Measurements from ENCODE around the gene EIF4EBP3. TPM values are rescaled to one million over a fixed set of nuclear protein-coding genes. Genes with fewer than 3 reads are reported as not detected.
A peak's percentile ranks its signal among the peaks of the same experiment; 100 is the strongest.

The EIF4EBP3 gene
- 10 to 100 TPM in 1 of 2 donors, 1 to 10 TPM in 1; 8.5 to 11.0 TPM for total RNA-seq
- long read RNA-seq, donor 1, result 0 reads
- long read RNA-seq, donor 2, partial matches to known transcripts, result 0 of 2 reads
- long read RNA-seq, donor 2, other reads (novel, unspliced or antisense), result 0 of 2 reads

DNA sequence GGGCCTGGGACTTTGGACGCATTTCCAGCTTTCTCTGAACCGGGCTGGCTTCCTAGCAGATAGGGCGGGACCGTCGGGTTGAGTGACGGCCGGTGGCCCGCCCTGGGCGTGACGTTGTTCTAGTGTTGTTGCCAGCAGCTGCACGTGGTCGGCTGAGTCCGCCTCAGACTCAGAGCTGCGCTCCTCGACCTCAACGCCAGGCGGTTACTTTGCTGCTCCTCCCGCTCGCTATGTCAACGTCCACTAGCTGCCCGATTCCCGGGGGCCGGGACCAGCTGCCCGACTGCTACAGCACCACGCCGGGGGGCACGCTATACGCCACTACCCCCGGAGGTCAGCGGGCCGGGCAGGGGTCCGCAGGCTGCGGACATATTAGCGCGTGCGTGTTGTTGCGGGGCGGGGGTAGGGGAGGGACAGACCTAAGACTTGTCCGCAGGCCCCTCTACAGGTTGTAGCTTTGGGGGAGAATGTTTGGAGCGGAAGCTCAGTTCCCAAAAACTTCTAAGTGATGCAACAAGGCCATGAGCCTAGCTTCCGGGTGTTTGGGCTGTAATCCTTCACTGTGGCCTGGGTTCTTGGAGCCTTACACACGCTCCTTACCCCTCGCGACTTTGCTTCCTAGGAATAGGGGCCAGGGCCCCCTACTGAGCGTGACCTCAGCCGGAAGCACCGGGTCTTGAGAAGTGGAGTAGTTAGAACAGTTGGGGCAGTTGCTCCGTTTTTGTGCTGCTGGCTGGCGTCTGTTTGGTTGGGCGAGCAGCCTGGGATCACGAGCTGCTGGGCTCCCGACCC lies at the start of gene EIF4EBP3:
Gene EIF4EBP3 (plus strand): TSS at position 155 of the 792 bp plus-strand sequence. CDS start 76 bp downstream, at position 231.
- intact Hi-C loops (cut with DNase I), result loop anchor here in 1 of 2 donors (5.0 kb wide), 1 partner anchor 95 kb away; no protein-coding TSS in a partner anchor
- DNase-seq (ENCODE audit: low spot score), result peak; percentile 99

GRCh38 chr5:140497897-140498296 lies 49.6 kb upstream of the EIF4EBP3 start:
- intact Hi-C loops (cut with DNase I), result no loop called here
- DNase-seq (ENCODE audit: low spot score), result no peak

- intact Hi-C loops (cut with DNase I), result no loop called here
- DNase-seq (ENCODE audit: low spot score), result no peak
Measured at GRCh38 chr5:140498591-140498990, 48.9 kb upstream of the EIF4EBP3 start.

- intact Hi-C loops (cut with DNase I), result no loop called here
- DNase-seq (ENCODE audit: low spot score), result no peak
Measured at GRCh38 chr5:140502834-140503233, 44.6 kb upstream of the EIF4EBP3 start.

GRCh38 chr5:140509898-140510297 lies 37.6 kb upstream of the EIF4EBP3 start:
- intact Hi-C loops (cut with DNase I), result no loop called here
- DNase-seq (ENCODE audit: low spot score), result no peak

DNA sequence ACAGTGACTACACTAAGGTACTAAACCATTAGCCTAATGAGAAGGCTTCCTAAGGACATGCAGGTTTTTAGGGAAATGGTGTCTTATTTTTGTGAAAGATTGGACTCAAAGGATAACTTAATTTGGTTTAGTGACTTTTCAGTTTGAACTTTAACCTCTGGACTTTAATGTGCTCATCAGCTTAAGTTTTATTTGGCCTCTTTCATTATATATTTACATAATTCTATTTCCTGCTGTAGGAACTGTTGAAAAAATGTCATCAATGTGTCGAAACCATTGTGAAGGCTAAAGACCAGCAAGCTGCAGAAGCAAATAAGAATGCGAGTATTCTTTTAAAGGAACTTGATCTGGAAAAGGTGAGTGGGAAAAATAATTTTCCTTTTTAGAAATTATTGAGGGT lies 34.3 kb upstream of the EIF4EBP3 start:
- intact Hi-C loops (cut with DNase I), result no loop called here
- DNase-seq (ENCODE audit: low spot score), result no peak

DNA sequence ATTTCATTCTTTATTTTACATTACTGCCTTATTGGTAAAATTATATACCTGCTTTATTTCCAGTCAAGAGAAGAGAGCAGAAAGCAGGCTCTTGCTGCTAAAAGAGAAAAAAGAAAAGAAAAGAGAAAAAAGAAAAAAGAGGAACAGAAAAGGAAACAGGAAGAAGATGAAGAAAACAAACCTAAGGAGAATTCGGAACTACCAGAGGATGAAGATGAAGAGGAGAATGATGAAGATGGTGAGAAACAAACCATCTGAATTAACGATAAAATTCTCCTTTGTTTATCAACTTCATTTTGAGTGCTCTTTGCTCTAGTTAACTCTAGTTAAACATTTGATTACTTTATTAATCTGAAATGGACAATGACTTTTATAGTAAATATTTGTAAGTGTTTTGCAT lies 23.5 kb upstream of the EIF4EBP3 start:
- intact Hi-C loops (cut with DNase I), result no loop called here
- DNase-seq (ENCODE audit: low spot score), result no peak

DNA sequence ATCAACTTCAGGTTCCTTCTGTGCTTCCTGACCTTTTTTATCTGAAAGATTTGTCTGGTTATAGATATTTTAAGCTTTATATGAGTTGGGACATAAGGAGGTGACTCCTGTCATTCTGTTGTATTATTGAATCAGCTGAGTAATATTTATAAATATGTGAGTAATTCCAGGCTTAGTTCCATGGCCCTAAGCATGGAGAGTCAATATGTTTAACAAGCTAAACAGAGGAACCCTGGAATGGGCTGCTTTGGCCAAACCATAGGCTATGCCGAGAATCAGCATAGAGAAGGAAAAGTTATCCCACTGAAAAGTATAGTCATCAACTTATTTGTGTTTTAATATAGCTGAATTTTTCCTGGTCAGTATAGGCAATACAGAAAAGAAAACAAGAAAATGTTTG lies 7.2 kb upstream of the EIF4EBP3 start:
- intact Hi-C loops (cut with DNase I), result no loop called here
- no peak for DNase-seq (ENCODE audit: low spot score)

GRCh38 chr5:140542972-140543371 lies 4.5 kb upstream of the EIF4EBP3 start:
- intact Hi-C loops (cut with DNase I), result no loop called here
- no peak for DNase-seq (ENCODE audit: low spot score)

DNA sequence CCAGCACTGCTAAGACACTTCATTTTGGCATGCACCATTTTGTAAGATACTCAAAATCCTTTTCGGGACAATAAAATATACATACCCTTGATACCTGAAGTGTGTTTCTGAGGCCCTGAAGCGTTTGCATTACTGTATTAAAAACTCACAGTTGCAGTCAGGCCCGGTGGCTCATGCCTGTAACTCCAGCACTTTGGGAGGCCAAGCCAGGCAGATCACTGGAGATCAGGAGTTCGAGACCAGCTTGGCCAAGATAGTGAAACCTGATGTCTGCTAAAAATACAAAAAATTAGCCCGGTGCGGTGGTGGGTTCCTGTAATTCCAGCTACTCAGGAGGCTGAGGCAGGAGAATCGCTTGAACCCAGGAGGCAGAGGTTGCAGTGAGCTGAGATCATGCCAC lies 2.5 kb upstream of the EIF4EBP3 start:
- intact Hi-C loops (cut with DNase I), result loop anchor here in 1 of 2 donors (5.0 kb wide), 1 partner anchor 97 kb away; no protein-coding TSS in a partner anchor
- no peak for DNase-seq (ENCODE audit: low spot score)

DNA sequence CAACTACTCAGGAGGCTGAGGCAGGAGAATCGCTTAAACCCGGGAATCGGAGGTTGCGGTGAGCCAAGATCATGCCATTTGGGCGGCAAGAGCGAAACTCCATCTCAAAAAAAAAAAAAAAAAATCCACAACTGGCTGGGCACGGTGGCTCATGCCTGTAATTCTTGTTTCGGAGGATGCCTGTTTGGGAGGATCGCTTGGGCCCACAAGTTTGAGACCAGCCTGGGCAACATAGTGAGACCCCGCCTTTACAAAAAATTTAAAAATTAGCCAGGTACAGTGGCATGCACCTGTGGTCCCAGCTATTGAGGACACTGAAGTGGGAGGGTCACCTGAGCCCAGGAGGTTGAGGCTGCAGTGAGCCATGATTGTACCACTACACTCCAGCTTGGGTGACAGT lies 1.9 kb upstream of the EIF4EBP3 start:
- no peak for DNase-seq (ENCODE audit: low spot score)
- intact Hi-C loops (cut with DNase I), result loop anchor here in 1 of 2 donors (5.0 kb wide), 1 partner anchor 97 kb away; no protein-coding TSS in a partner anchor

DNA sequence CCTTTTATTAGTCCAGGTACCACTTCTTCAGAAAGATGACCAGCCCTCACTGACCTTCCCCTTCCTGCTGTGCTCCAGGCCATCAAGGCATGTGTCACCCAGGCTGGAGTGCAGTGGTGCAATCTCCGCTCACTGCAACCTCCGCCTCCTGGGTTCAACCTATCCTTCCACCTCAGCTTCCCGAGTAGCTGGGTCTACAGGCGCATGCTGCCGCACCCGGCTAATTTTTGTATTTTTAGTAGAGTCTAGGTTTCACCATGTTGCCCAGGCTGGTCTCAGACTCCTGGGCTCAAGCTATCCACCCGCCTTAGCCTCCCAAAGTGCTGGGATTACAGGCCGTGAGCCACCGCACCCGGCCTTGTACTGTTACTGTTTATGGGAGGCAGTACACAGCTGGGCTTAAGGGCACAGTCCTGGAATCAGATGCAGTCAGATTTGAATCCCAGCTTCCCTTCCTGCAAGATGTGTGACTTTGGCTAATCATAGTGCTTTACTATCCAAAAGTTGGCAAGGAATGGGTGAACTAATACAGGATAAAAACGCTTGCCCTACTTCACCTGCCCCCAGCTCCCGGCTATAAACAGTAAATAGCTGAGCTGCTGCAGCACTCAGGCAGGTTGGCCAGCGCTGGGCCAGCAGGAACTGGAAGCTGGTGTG lies 483 bp upstream of the EIF4EBP3 start:
- DNase-seq (ENCODE audit: low spot score), result peak; percentile 69
- intact Hi-C loops (cut with DNase I), result loop anchor here in 1 of 2 donors (5.0 kb wide), 1 partner anchor 95 kb away; no protein-coding TSS in a partner anchor

- intact Hi-C loops (cut with DNase I), result loop anchor here in 1 of 2 donors (5.0 kb wide), 1 partner anchor 94 kb away; no protein-coding TSS in a partner anchor
- DNase-seq (ENCODE audit: low spot score), result no peak
Measured at GRCh38 chr5:140548300-140548688, 832 bp downstream of the EIF4EBP3 start.

- intact Hi-C loops (cut with DNase I), result loop anchor here in 1 of 2 donors (5.0 kb wide), 1 partner anchor 94 kb away; no protein-coding TSS in a partner anchor
- DNase-seq (ENCODE audit: low spot score), result peak; percentile 43
Measured at GRCh38 chr5:140548791-140549190, 1.3 kb downstream of the EIF4EBP3 start.

DNA sequence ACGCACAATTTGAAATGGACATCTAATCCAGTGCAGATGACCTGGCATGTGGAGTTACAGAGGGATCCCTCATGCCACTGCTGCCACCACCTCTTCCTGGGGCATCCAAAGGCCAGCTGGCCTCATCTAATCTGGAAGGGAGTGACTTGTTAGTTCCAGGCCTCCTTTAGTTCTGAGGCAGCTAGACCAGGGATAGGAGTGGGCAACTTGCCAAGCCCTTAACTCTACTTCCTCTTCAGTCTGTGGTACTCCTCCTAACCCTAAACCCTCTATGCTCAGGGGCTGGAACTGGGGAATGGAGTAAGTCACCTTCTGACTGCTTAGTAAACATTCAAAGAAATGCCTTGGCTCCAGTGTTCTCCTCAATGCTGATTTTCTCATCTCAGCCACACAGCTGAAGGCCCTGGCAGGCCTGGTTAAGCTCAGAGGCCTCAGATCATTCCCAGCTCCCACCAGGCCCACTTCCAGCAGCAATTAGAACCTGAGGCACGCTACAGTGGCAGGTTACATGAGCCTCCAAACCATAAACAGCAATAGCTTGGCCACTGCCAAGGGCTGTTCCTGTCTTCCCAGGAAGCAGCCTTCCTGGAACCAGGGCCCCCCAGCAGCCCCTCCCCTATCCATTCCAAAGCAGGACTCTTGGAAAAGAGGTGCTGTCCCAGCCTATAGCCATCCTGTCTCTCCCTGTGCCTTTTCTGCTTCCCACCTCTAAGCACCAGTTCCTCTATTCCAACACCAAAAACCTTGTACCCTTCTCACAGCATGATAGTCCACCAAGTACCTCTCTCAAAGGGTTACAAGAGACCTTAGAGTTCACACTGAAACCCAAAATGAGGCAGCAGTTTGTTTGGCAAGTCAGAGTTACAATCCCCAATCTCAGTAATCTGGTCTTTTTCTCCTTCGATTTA lies 2.0 kb downstream of the EIF4EBP3 start:
- DNase-seq (ENCODE audit: low spot score), result peak; percentile 69
- intact Hi-C loops (cut with DNase I), result loop anchor here in 1 of 2 donors (5.0 kb wide), 1 partner anchor 93 kb away; no protein-coding TSS in a partner anchor

GRCh38 chr5:140550147-140551079 lies 3.0 kb downstream of the EIF4EBP3 start:
- intact Hi-C loops (cut with DNase I), result no loop called here
- DNase-seq (ENCODE audit: low spot score), result peak; percentile 49

DNA sequence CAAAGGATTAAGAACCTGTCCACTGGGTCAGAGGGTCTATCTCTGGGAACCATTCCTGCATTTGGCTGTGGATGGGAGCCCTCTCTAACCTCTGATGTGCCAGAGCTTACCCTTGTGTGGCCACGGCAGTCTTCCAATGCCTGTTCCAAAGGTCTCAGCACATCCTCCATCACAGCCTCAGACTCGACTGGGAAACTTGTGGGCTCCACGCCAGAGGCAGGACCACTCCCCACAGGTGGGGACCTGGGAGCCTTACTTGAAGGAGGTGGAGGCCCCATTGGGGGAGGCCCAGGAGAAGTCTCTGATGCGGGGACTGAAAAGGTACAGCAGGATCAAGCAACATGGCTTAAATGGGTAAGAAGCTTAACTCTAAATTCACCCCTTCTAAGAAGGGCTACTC lies 4.4 kb downstream of the EIF4EBP3 start:
- intact Hi-C loops (cut with DNase I), result no loop called here
- DNase-seq (ENCODE audit: low spot score), result peak; percentile 58

DNA sequence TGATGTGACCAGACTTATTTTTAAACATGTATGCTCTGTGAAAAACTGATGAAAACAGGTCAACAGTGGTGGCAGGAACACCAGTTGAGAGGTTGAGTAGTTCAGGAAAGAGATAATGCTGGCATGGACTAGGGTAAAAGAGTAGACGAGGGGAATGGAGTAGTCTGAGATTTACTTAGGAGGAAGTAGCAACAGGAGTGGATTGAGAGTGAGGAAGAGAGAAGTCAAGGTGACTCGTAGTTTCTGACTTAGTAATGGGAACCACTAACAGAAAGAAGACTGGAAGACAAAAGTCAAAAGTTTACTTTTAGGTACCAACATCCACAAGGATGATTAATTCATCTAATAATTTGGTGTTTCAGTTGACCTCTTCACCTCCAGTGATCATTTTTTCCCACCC lies 6.2 kb downstream of the EIF4EBP3 start:
- DNase-seq (ENCODE audit: low spot score), result no peak
- intact Hi-C loops (cut with DNase I), result no loop called here

All from posterior vena cava (tissue), 2 donors.